HG03469 (cell line): ENCODE results near the gene SYNPO2L.
"Not testable (repeated sequence)": the region's sequence is repeated elsewhere in the genome, so short reads cannot be mapped to it uniquely, and the experiment has no call there.

Experiments used
- ATAC-seq: cut with Tn5 transposase; IDR thresholded peaks from one replicate; pipeline ENCODE4 v1.9.1; 2021; ENCODE audit warnings: mild to moderate bottlenecking, moderate library complexity, moderate number of reproducible peaks; ENCODE audit not compliant: unreplicated experiment

SYNPO2L gene

DNA sequence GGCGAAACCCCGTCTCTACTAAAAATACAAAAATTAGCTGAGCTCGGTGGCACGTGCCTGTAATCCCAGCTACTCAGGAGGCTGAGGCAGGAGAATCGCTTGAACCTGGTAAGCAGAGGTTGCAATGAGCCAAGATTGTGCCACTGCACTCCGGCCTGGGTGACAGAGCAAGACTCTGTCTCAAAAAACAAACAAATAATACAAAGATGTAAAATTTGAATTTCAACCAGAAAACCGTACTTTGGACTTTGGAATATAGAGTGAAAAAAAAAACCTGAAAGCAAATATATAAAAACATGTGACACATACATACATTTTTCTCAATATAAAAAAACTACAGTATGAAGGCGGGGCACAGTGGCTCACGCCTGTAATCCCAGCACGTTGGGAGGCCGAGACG is 34.9 kb downstream of the SYNPO2L start:
- ATAC-seq: not testable (repeated sequence)

GRCh38 chr10:73617143-73617542 is 38.7 kb downstream of the SYNPO2L start:
- ATAC-seq: not testable (repeated sequence)

- no peak for ATAC-seq
Measured at GRCh38 chr10:73614720-73615119, 41.1 kb downstream of the SYNPO2L start.

DNA sequence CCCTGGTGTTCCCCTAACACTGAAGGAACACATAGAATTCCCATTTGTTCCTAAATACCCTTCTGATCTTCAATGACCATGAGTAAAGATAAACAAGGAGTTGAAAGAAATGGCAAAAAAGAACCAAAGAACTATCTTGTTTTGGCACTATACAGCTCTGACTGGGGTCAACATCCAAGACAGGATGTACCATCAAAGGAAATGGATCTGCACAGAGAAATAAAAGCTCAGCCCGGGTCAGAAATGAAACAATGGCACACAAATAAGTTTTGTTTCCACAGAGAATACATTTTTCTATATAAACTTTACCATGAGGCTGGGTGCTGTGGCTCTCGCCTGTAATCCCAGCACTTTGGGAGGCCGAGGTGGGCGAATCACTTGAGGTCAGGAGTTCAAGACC is 46.7 kb downstream of the SYNPO2L start:
- ATAC-seq: no peak

DNA sequence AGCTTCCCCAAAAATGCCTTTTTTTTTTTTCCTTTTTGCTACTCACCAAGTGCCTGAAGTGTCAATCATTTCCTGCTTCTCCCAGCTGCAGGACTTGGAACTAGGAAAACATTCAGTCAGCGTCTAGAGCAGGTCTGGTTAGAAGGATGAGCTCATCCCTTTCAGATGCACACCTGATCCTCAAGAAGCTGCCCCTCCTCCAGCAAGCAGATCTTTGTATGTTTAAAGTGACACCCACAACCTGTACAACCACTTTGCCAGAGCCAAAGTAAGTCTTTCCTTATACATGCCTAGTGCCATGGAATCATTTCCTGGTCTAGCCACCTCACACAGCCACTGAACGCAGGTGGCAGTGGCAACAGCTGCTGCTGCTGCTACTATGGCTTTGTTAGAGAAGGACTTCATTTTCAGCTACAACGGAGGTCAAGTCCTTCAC is 54.3 kb downstream of the SYNPO2L start:
- no peak for ATAC-seq

GRCh38 chr10:73597346-73597745 is 58.5 kb downstream of the SYNPO2L start:
- no peak for ATAC-seq
